Calu3 (cell line): ENCODE results near the gene ZFAND6. TPM values are rescaled to one million over a fixed set of nuclear protein-coding genes. Genes with fewer than 3 reads are reported as not detected.

Source experiments
- BruUV-seq: library from RNA; stranded (reverse); fragments of 400-500 nt; replicated peaks from 2 replicates; lab custom pipeline; 2021; lab: Mats Ljungman, UMichigan
- CTCF ChIA-PET: fragments of 300-600 bp; sonication (Branson Sonifier 250); formaldehyde crosslinking; loops from one replicate; lab custom pipeline; 2022; ENCODE audit warnings: antibody characterized with exemption; lab: Charles Lee
- DNase-seq: peaks from one replicate; pipeline ENCODE4 v3.0.0; 2022
- H3K27ac Mint-ChIP-seq: one replicate; pipeline ENCODE4 v1.8.0; 2022; ENCODE audit warnings: mixed read lengths; ENCODE audit not compliant: unreplicated experiment
- H3K27me3 Mint-ChIP-seq: one replicate; pipeline ENCODE4 v1.8.0; 2022; ENCODE audit warnings: mixed read lengths; ENCODE audit not compliant: unreplicated experiment
- H3K36me3 Mint-ChIP-seq: one replicate; pipeline ENCODE4 v1.8.0; 2022; ENCODE audit warnings: mild to moderate bottlenecking, moderate library complexity, mixed read lengths; ENCODE audit not compliant: insufficient read depth, unreplicated experiment
- H3K4me1 Mint-ChIP-seq: one replicate; pipeline ENCODE4 v1.8.0; 2022; ENCODE audit warnings: mild to moderate bottlenecking, low read depth, mixed read lengths; ENCODE audit not compliant: unreplicated experiment
- H3K4me3 Mint-ChIP-seq: one replicate; pipeline ENCODE4 v1.8.0; 2022; ENCODE audit warnings: mild to moderate bottlenecking, low read depth, moderate library complexity, mixed read lengths; ENCODE audit not compliant: unreplicated experiment
- H3K9me3 Mint-ChIP-seq: one replicate; pipeline ENCODE4 v1.8.0; 2022; ENCODE audit warnings: low read depth, mixed read lengths; ENCODE audit not compliant: unreplicated experiment
- CTCF ChIP-seq: fragments of 200-600 bp; IDR thresholded peaks from one replicate; pipeline ENCODE4 v1.8.0; 2022; ENCODE audit warnings: antibody characterized with exemption; ENCODE audit not compliant: unreplicated experiment
- intact Hi-C: fragments of 100-400 bp; cut with micrococcal nuclease; formaldehyde crosslinking; loops from one replicate; pipeline ENCODE4 v1.10.0; 2022; ENCODE audit not compliant: unreplicated experiment
- total RNA-seq: library from RNA; stranded (reverse); gene quantifications from 2 replicates; pipeline ENCODE4 v1.2.3, GENCODE V29; 2022

The ZFAND6 gene
- total RNA-seq, 1 experiment from 2014 or later = 87.5 TPM

- CTCF ChIA-PET = no interaction called here
- Mint-ChIP-seq H3K4me3 (no peak overlapping the region), H3K36me3 (peaks cover 19% of the 10 kb centered on the region), H3K27me3 (no peaks in the 10 kb centered on the region), H3K27ac (no peak overlapping the region), H3K9me3 (no peaks in the 10 kb centered on the region), H3K4me1 (no peaks in the 10 kb centered on the region)
- intact Hi-C loops = no loop called here
- no peak for DNase-seq
- TF ChIP-seq CTCF = no peak
- BruUV-seq = no TSS peak
Observed at GRCh38 chr15:80127911-80128310, 68.4 kb downstream of the ZFAND6 start.

- no peak overlapping the region for H3K27ac Mint-ChIP-seq
- intact Hi-C loops = no loop called here
- H3K36me3 Mint-ChIP-seq = peaks cover 14% of the 10 kb centered on the region
- CTCF ChIA-PET = interaction anchor here (0.7 kb wide), 1 partner anchor 237 kb away, joined by 4 read pairs; no protein-coding TSS in a partner anchor
- DNase-seq = no peak
- no peaks in the 10 kb centered on the region for H3K4me1 Mint-ChIP-seq
- no peaks in the 10 kb centered on the region for H3K27me3 Mint-ChIP-seq
- H3K4me3 Mint-ChIP-seq = no peak overlapping the region
- no peak for TF ChIP-seq CTCF
- no TSS peak for BruUV-seq
- no peaks in the 10 kb centered on the region for H3K9me3 Mint-ChIP-seq
Observed at GRCh38 chr15:80132382-80132781, 72.9 kb downstream of the ZFAND6 start.

DNA sequence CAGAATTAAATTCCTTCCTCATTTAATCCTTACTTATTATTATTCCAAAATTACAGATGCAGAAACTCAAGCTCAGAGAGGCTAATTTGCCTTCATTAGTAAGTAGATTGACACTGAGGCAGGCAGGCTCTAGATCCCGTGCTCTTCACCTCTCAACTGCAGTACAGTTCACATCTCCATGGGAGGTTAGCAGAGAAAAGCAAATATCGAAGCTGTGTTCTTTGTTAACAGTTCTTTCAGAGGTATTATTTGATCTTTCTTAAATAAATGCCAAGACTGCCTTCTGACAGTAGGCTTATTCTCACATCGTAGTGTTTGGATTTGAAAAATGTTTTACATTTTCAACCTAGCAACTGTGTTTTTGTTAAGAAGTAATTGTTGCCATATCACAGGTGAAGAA lies 77.4 kb downstream of the ZFAND6 start:
- no peak for TF ChIP-seq CTCF
- no peak overlapping the region for H3K4me3 Mint-ChIP-seq
- CTCF ChIA-PET = no interaction called here
- peaks cover 5% of the 10 kb centered on the region for H3K4me1 Mint-ChIP-seq
- H3K27ac Mint-ChIP-seq = no peak overlapping the region
- no peak for DNase-seq
- intact Hi-C loops = no loop called here
- H3K36me3 Mint-ChIP-seq = peaks cover 13% of the 10 kb centered on the region
- H3K9me3 Mint-ChIP-seq = no peaks in the 10 kb centered on the region
- no TSS peak for BruUV-seq
- H3K27me3 Mint-ChIP-seq = no peaks in the 10 kb centered on the region

- BruUV-seq = no TSS peak
- H3K4me3 Mint-ChIP-seq = no peak overlapping the region
- TF ChIP-seq CTCF = no peak
- H3K36me3 Mint-ChIP-seq = peaks cover 17% of the 10 kb centered on the region
- no peak for DNase-seq
- no peaks in the 10 kb centered on the region for H3K27me3 Mint-ChIP-seq
- CTCF ChIA-PET = no interaction called here
- intact Hi-C loops = no loop called here
- H3K4me1 Mint-ChIP-seq = peaks cover 13% of the 10 kb centered on the region
- H3K27ac Mint-ChIP-seq = no peak overlapping the region
- H3K9me3 Mint-ChIP-seq = no peaks in the 10 kb centered on the region
Observed at GRCh38 chr15:80138961-80139360, 79.5 kb downstream of the ZFAND6 start.
